NOMO-1 (cell line): ENCODE measurements around the gene ARHGAP22.

ENCODE experiments used
- DNase-seq, 2 experiments: peaks; one replicate each; lab custom pipeline; 2025; ENCODE audit not compliant: unreplicated experiment in 2 of 2; lab: John Stamatoyannopoulos, UW

The ARHGAP22 gene

GRCh38 chr10:48489099-48489498, 115.8 kb downstream of the ARHGAP22 start:
- no peak for DNase-seq

DNA sequence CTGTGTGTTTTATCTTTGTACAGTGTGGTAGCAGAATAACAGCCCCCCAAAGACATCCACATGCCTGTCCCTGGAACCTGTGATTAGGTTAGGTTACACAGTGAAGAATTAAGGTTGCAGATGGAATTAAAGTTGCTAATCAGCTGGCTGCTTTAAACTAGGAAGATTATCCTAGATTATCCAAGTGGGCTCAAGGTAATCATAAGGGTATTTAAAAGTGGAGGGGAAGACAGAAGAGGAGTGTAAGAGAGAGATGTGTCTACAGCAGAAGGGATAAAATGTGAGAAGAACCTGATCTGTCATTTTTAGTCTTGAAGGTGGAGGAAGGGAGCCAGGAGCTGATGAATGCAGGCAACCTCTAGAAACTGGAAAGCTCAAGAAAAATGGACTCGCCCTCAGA, 117.6 kb downstream of the ARHGAP22 start:
- DNase-seq: no peak

DNA sequence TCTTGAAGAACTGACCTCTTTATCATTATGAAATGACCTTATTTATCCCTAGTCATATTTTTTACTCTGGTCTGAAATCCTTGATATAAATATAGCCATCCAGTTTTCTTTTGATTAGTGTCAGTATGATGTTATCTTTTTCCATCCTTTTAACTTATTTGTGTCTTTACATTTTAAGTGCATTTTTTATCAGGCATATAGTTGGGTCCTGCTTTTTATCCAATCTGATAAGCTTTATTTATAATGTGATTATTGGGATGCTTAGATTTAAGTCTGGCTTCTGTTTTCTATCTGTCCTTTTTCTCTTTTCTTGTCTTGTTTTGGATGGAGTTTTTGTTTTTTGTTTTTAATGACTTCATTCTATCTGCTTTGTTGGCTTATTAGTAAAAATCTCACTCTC, 119.2 kb downstream of the ARHGAP22 start:
- no peak for DNase-seq

GRCh38 chr10:48484911-48485310, 120.0 kb downstream of the ARHGAP22 start:
- DNase-seq: no peak

GRCh38 chr10:48482207-48482606, 122.7 kb downstream of the ARHGAP22 start:
- DNase-seq: no peak

GRCh38 chr10:48481385-48481784, 123.5 kb downstream of the ARHGAP22 start:
- DNase-seq: no peak

DNA sequence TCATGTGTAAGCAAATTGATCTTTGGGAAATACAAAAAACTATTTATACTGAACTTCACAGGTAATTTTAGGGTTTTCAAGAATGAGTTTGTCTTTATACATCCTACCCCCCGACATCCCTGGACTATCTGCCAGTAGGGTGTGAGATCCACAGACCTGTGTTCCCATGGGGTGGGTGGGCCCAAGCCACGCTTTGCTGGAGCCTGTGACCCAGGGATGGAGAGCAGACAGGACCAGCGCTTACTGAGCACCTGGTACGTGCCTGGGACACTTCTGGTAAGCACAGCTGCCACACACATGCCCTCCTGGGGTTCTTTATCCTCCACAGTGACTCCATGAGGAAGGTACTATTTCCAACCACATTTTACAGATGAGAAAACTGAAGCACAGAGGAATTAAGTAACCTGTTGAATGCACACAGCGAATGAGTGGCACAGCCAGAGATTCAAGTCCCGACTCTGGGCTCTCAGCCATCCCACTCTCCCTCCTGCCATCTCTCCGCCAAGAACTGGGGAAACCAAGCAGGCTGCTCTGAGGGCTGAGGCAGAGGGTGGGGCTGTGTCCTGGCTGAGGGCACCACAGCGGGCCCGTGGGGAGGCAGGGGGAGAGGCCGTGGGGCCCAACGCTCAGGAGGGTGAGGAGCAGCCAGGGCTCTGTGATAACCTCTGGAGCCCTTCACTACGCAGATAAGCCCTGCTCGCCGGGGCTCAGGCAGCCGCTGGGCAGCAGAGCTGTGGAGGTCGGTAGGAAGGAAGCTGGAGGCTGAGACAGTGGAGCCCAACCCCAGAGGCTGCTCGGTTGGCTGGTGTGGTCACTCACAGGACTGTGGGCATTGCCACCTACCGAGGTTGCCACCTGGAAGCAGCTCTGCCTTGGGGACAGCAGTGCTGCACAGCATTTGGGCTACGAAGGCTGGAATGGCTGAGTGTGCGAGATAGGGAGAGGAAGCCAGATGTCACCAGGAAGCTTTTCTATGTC, 124.2 kb downstream of the ARHGAP22 start:
- DNase-seq: no peak

- DNase-seq: peak; percentile 49 to 53
Observed at GRCh38 chr10:48478980-48479811, 125.7 kb downstream of the ARHGAP22 start.

DNA sequence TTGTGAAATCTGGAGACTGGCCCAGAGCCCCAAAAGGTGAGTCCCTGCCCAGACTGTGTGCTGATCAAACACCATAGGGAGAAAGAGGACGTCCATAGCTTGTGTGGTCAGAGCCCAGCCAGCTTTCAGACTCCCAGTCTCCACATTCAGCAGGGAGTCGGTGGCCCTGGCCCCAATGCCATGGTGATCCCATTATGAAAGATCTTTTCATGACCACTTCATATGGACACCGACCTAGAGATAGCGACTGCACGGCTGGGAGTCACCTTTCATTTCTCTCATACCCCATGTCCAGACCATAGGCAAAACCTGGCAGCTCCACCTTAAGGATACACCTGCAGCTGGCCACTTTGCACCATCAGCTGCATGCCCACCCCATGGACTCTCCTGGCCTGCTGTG, 126.4 kb downstream of the ARHGAP22 start:
- no peak for DNase-seq

DNA sequence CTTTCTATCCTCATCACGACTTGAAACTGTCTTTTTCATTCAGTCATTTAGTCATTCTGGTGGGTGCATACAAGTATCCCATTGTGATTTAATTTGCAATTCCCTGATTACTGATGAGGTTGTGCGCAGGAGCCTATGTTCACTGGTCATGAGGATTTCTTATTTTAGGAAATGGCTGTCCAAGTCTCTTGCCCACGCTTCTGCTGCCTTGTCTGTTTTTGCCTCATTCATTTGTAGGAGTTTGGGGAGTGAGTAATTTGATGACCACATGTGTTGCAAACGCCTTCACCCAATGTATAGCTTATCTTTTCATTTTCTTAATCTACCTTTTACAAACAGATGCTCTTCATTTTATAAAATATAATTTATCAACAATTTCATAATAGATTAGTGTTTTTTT, 127.3 kb downstream of the ARHGAP22 start:
- no peak for DNase-seq

- DNase-seq: no peak
Observed at GRCh38 chr10:48477141-48477540, 127.7 kb downstream of the ARHGAP22 start.

DNA sequence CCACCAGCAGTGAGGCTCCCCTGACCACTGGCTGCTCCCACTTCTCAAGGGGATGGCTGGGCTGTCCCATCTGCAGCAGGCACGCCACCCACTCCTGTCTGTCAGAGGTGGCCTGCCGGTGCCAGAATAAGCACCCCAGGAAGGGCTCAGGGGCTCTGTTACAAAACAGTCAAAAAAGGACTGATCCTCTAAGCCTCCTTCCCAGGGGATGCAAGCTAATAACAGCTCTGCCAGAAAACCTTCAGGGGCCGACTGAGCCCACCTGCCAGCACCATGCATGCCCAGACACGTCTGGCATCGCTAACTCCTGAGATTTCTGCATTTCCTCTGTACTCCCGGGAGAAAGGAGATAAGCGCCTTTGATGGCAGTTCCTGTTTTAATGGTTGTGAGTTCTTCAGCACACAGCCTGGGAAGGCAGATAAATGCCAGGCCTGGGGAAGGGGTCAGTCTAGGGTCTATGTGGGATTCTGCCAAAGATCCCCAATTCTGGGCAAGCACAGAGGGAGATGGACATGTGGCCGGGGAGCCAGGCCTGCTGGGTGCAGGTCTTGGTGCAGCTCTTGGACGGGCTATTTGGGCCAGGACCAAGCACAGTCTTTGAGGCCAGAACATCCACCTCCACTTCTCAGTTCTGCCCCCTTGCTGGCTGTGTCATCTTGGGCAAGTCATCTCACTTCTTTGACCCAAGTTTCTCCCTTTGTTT, 128.4 kb downstream of the ARHGAP22 start:
- DNase-seq: no peak

GRCh38 chr10:48475943-48476278, 129.0 kb downstream of the ARHGAP22 start:
- no peak for DNase-seq

- peak in 1 of 2 experiments; percentile 50 for DNase-seq
Observed at GRCh38 chr10:48474765-48475365, 130.0 kb downstream of the ARHGAP22 start.

DNA sequence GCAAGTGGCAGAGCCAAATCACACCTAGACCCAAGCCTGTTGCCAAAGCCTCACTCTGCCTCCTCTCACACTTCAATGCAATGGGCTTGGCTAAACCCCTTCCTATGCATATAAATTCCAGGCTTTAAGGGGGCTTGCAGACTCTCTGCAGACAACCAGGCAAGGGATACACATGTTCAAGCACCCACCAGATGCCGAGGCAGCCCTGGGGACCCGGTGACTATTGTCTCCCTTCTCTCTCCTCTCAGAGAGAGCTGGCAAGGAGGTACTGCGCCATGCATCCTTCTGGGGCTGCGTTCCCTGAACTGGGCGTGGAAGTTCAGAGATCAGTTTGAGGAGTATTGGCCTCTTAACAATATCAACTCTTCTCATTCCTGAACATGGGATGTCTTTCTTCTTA, 131.2 kb downstream of the ARHGAP22 start:
- DNase-seq: no peak

DNA sequence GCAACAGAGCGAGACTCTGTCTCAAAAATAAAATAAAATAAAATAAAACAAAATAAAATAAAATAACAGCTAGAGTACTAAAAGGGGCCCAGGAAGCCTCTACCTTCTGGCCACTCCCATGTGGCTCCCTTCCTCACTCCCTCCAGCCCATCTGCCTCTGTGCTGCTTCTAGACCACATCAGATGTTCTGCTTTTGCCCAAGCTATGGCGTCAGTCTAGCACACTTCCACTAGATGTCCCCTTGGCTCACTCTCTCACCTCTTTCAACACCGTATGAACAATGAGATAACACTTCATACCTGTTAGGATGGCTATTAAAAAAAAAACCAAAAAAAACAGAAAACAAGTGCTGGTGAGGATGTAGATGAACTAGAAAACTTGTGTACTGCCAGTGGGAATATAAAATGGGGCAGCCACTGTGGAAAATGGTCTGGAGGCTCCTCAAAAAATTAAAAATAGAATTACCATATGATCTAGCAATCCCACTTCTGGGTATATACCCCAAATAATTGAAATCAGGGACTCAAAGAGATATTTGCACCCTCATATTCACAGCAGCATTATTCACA, 132.3 kb downstream of the ARHGAP22 start:
- peak in 1 of 2 experiments; percentile 15 for DNase-seq

- no peak for DNase-seq
Observed at GRCh38 chr10:48470893-48471805, 133.7 kb downstream of the ARHGAP22 start.

GRCh38 chr10:48470115-48470892, 134.6 kb downstream of the ARHGAP22 start:
- DNase-seq: peak; percentile 73 to 80
